HG03565 (cell line): ENCODE data around the gene LYVE1.
"Not testable (repeated sequence)": the region's sequence is repeated elsewhere in the genome, so short reads cannot be mapped to it uniquely, and the experiment has no call there.

Source experiments
- ATAC-seq: cut with Tn5 transposase; IDR thresholded peaks from one replicate; pipeline ENCODE4 v1.9.1; 2021; ENCODE audit warnings: mild to moderate bottlenecking, moderate library complexity; ENCODE audit not compliant: unreplicated experiment

Gene LYVE1

GRCh38 chr11:10568486-10568941 is at the start of gene LYVE1:
Gene LYVE1 (minus strand): TSS chr11:10568665. CDS start chr11:10568532, 133 bp downstream.
- no peak for ATAC-seq

- ATAC-seq, result no peak
Measured at GRCh38 chr11:10617551-10617950, 49.1 kb upstream of the LYVE1 start.

- ATAC-seq, result no peak
Measured at GRCh38 chr11:10611979-10612862, 43.8 kb upstream of the LYVE1 start.

DNA sequence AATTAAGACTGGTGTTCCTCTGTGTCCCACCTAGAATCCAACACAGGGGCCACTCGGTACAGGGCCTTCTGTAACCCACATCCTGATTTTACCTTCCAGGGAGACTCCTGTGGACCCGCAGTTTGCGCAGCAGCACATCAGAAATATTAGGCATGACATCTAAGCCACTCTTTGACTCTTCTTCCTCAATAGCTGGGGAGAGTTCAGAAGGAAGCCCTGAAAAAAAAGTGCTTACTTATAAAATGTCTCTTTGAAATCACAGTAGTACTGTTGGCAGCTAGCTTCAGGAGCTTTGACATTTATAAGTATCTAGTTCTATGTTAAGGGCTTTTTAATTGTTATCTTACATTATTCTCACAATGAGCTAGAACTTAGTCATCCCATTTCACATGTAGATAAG is 41.2 kb upstream of the LYVE1 start:
- ATAC-seq, result no peak

- no peak for ATAC-seq
Measured at GRCh38 chr11:10608584-10608983, 40.1 kb upstream of the LYVE1 start.

- no peak for ATAC-seq
Measured at GRCh38 chr11:10607462-10608132, 39.1 kb upstream of the LYVE1 start.

GRCh38 chr11:10606536-10607208 is 38.2 kb upstream of the LYVE1 start:
- no peak for ATAC-seq

DNA sequence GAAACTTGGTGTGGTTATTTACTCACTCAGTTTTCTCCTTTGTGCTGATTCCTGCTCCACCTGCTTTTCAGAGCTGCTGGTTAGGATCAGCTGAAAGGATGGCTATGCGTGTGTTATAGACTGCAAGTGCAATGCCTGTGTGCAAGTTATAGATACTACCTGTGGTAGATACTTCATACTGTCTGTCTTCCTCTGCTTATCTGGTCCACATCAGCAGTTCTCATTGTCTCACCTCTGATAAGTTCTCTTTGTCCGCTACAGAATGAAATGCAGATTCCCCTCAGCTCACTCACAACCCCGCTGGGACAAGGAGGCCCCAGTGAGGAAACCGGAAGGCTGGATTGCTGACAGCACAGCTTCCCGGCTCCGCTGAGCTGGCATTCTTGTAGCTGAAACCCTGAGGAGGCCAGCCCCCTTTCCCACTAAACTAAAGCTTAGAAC is 37.5 kb upstream of the LYVE1 start:
- no peak for ATAC-seq

DNA sequence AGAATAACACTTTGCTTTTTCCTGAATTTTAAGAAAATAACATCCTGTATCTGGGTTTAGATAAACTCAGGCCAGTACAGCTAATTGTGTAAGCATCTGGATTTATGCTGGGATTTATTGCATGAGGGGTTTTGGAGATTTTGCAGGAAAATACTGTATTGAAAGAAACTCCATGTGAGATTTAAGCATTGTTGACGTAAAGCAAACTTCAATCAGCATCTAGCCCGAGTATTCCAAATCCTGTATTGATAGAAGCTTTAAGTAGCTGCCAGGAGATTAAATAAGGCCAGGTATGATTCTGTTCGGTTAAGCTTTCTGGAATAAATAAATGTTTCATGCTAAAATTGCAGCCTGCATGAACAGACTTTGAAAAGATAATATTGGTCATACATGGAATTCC is 36.3 kb upstream of the LYVE1 start:
- no peak for ATAC-seq

DNA sequence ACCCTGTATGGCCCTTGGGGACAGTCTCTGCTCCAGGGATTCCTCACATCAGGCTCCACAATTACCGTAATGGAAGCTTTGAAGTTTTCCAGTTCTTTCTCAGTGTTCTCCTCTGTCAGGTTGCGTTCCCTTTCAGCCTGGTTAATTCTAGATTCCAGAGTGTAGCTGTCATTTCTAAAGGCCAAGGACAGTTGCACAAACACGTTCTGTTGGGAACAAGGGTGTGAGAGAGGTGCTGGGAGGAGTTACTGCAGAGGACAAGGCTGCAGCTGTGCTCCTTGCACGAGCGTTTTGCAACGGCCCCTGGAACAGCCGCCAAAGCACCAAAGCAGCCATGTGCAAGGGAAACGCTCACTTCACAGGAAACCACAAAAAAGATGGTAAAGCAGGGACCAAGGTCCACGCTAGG is 35.9 kb upstream of the LYVE1 start:
- no peak for ATAC-seq

DNA sequence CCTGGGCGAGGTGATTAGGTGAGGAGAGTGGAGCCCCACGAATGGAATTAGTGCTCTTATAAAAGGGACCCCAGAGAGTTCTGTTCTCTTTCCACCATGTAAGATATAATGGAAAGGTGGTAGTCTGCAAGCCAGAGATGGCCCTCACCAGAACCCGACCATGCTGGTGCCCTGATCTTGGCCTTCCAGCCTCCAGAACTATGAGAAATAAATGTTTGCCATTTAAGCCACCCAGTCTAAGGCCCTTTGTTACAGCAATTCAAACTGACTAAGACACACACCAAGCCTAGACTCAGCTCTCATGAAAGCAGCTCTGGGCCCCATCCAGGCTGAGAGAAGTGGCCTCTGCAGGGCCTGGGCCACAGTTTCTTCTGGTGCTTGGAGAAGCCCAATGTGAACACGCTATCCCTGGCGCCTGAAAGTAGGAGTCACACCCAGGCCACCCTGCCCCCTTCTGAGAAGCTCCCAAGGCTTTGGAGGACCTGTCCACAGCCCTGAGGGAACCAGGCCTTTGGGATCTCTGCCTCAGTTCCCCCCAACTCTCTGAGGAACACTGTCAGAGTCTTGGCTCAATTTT is 35.3 kb upstream of the LYVE1 start:
- ATAC-seq, result no peak

GRCh38 chr11:10602945-10603344 is 34.5 kb upstream of the LYVE1 start:
- no peak for ATAC-seq

DNA sequence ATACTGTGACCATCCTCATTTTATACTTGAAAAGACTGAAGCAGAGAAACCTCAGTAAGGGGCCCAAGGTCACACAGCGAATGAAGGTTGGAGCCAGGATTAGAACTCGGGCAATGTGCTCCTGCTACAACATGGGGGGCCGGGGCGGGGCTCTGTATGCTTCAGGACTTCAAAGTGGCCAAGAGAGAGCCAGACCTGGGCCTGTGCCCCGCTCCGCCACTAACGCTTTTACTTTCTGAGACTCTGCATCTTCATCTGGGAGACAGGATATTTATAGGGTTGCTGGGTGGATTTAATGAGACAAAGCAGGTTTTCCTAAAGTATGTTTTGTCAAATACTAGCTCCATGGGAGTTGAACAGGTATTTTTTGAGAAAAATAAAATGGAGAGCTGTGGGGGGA is 33.9 kb upstream of the LYVE1 start:
- ATAC-seq, result no peak

- ATAC-seq, result no peak
Measured at GRCh38 chr11:10601837-10602236, 33.4 kb upstream of the LYVE1 start.

GRCh38 chr11:10600570-10601248 is 32.2 kb upstream of the LYVE1 start:
- ATAC-seq, result no peak

DNA sequence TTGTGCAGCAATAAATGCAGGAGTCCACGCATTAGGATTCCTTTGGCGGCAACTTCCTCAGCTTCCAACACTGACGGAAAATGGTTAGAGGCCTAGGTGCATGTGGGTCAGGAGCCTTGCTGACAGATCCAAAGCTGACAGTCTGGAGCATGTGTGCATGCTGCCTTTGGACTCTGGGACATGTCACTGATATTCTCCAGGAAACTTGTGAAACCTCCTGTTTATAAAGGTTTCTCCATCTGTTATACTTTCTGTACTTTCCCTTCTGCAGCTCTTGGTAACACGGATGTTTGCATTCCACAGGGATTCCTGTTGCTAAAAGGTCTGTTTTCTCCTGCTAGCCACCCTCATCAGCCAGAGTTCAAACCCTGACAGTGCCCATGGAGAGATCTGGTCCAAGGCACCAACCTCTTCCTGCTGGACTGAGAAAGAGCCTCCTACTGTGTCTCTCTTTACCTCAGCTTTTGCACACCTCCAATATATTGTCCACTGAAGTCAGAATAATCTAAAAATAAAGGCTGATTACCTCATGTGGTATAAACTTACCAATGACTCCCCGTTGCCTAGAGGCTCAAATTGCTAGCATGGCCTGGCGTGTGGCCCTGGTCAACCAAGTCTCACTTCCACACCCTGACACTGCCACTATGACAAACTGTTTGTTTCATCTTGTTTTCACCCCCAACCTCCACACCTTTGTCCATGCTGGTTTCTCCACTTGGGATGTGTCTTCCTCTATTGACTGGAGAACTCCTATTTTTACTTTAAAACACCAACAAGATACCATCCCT is 31.1 kb upstream of the LYVE1 start:
- ATAC-seq, result no peak

- no peak for ATAC-seq
Measured at GRCh38 chr11:10598816-10599215, 30.4 kb upstream of the LYVE1 start.

DNA sequence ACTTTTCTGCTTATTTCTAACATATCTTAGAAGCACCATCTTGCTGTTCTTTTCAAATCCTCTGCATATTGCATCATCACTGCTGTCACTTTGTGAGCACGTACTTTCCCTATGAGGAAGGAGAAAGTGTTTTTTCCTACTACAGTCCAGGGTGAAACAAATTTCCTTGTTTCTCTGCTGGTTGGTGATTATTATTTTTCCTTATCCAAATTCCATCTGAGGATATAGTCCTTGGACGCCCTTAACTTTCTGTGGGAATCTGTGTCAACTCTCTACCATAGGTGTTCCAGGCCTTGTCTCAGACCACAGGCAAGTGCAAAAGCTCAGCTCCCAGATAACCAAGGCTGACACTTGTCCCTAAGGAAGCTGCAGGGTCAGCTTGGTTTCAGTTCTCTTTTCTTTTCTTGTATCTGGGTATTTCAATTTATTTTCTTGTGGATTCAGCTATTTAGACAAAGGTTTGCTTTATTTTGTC is 29.4 kb upstream of the LYVE1 start:
- ATAC-seq, result no peak

- ATAC-seq, result not testable (repeated sequence)
Measured at GRCh38 chr11:10595840-10596239, 27.4 kb upstream of the LYVE1 start.

GRCh38 chr11:10594407-10594806 is 25.9 kb upstream of the LYVE1 start:
- ATAC-seq, result no peak
